ENCODE measurements around the gene PIP5K1C. TPM values are rescaled to one million over a fixed set of nuclear protein-coding genes. Genes with fewer than 3 reads are reported as not detected.

PIP5K1C gene
- total and polyA plus RNA-seq, 7 experiments from 2014 or later, result 6.8 to 32.4 (median 21.8) TPM

DNA sequence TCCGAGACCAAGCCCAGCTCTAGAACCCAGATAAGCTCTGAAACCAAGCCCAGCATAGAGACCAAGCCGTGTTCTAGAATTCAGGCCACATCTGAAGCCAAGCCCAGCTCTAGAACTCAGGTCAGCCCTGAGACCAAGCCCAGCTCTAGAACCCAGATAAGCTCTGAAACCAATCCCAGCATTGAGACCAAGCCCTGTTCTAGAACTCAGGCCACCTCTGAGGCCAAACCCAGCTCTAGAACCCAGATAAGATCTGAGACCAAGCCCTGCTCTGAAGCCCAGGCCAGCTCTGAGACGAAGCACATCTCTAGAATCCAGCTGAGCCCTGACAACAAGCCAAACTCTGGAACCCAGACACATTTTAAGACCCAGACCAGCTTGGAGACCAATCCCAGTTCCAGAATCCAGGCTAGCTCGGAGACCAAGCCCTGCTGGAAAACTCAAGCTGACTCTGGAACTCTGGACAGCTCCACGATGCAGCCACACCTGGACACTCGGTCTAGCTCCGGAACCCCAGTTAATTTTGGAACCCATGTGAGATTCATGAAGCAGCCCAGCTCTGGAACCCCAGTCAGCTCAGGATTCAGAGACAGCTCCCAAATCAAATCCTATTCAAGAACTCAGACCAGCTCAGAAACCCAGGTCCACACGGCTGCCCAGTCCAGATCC lies 109.1 kb downstream of the PIP5K1C start:
- CTCF ChIA-PET, result interaction anchor here (0.7 to 1.0 kb wide), 2 partner anchors 27 to 29 kb away, joined by 3 read pairs; no protein-coding TSS in a partner anchor
- Histone ChIP-seq H3K27ac (ENCODE audit: low read depth, low read length) (no peak overlapping the region), H3K4me3 (ENCODE audit: low read length) (no peak overlapping the region), H3K4me1 (ENCODE audit: control insufficient read depth in 2 of 2, insufficient read depth in 2 of 2, low read length in 2 of 2) (peaks cover 0 to 3% of the 10 kb centered on the region in 2 donors), H3K36me3 (ENCODE audit: control insufficient read depth in 2 of 3, insufficient read depth in 3 of 3, low read length in 3 of 3) (no peaks in the 10 kb centered on the region), H3K9me3 (ENCODE audit: control insufficient read depth in 2 of 3, low read length in 3 of 3) (no peaks in the 10 kb centered on the region), H3K27me3 (ENCODE audit: control insufficient read depth in 2 of 2, insufficient read depth in 2 of 2, low read length in 2 of 2) (no peaks in the 10 kb centered on the region)
- ATAC-seq (no peak), DNase-seq (no peak)
- POLR2A ChIA-PET, result interaction anchor here (0.6 kb wide), 1 partner anchor 1052 kb away, joined by 3 read pairs; no protein-coding TSS in a partner anchor
- Mint-ChIP-seq H3K4me3 (no peak overlapping the region), H3K36me3 (peaks cover 0 to 3% (median 0%) of the 10 kb centered on the region in 5 donors), H3K4me1 (peaks cover 0 to 3% (median 0%) of the 10 kb centered on the region in 7 donors), H3K27ac (peak overlapping the region in 3 of 9 donors; percentile 4 to 57 (median 12)), H3K27me3 (no peaks in the 10 kb centered on the region), H3K9me3 (peaks cover 0 to 6% (median 0%) of the 10 kb centered on the region in 11 donors)
- intact Hi-C loops (cut with micrococcal nuclease), result no loop called here

DNA sequence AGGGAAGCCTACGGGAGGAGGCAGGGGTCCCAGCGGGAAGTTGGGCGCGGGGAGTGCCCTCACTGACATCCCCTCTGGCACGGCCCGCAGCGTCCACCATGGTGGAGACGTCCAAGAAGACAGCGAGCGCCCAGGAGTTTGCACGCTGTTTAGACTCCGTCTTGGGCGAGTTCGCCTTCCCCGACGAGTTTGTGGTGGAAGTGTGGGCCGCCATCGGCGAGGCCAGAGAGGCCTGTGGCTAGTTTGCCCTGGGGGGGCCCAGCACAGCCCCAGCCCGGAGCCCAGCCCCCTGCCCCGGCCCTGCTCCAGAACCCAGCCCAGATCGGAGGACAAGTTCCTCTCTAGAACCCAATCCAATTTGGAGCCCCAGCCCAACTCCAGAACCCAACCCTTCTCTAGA lies 110.3 kb downstream of the PIP5K1C start:
- peaks cover 0 to 3% (median 0%) of the 10 kb centered on the region in 5 donors for H3K36me3 Mint-ChIP-seq
- POLR2A ChIA-PET, result no interaction called here
- no peak overlapping the region for H3K4me3 ChIP-seq (ENCODE audit: low read length)
- CTCF ChIA-PET, result interaction anchor here (0.6 to 0.7 kb wide), 2 partner anchors 9 to 29 kb away, joined by 3 to 4 read pairs; no protein-coding TSS in a partner anchor
- H3K27ac Mint-ChIP-seq, result no peak overlapping the region
- no peak for DNase-seq
- no peak overlapping the region for H3K27ac ChIP-seq (ENCODE audit: low read depth, low read length)
- H3K9me3 ChIP-seq (ENCODE audit: control insufficient read depth in 2 of 3, low read length in 3 of 3), result no peaks in the 10 kb centered on the region
- no peaks in the 10 kb centered on the region for H3K36me3 ChIP-seq (ENCODE audit: control insufficient read depth in 2 of 3, insufficient read depth in 3 of 3, low read length in 3 of 3)
- H3K27me3 ChIP-seq (ENCODE audit: control insufficient read depth in 2 of 2, insufficient read depth in 2 of 2, low read length in 2 of 2), result no peaks in the 10 kb centered on the region
- H3K4me1 ChIP-seq (ENCODE audit: control insufficient read depth in 2 of 2, insufficient read depth in 2 of 2, low read length in 2 of 2), result peaks cover 0 to 6% of the 10 kb centered on the region in 2 donors
- intact Hi-C loops (cut with micrococcal nuclease), result no loop called here
- H3K4me3 Mint-ChIP-seq, result no peak overlapping the region
- H3K9me3 Mint-ChIP-seq, result peaks cover 0 to 6% (median 0%) of the 10 kb centered on the region in 11 donors
- ATAC-seq, result no peak
- peaks cover 0 to 3% (median 0%) of the 10 kb centered on the region in 7 donors for H3K4me1 Mint-ChIP-seq
- no peaks in the 10 kb centered on the region for H3K27me3 Mint-ChIP-seq

- Histone ChIP-seq H3K27ac (ENCODE audit: low read depth, low read length) (no peak overlapping the region), H3K4me1 (ENCODE audit: control insufficient read depth in 2 of 2, insufficient read depth in 2 of 2, low read length in 2 of 2) (peaks cover 0 to 6% of the 10 kb centered on the region in 2 donors), H3K4me3 (ENCODE audit: low read length) (no peak overlapping the region), H3K9me3 (ENCODE audit: control insufficient read depth in 2 of 3, low read length in 3 of 3) (no peaks in the 10 kb centered on the region), H3K36me3 (ENCODE audit: control insufficient read depth in 2 of 3, insufficient read depth in 3 of 3, low read length in 3 of 3) (no peaks in the 10 kb centered on the region), H3K27me3 (ENCODE audit: control insufficient read depth in 2 of 2, insufficient read depth in 2 of 2, low read length in 2 of 2) (no peaks in the 10 kb centered on the region)
- Mint-ChIP-seq H3K4me3 (peak overlapping the region in 1 of 10 donors; percentile 12), H3K27ac (peak overlapping the region in 1 of 9 donors; percentile 45), H3K9me3 (peaks cover 0 to 6% (median 0%) of the 10 kb centered on the region in 11 donors), H3K27me3 (no peaks in the 10 kb centered on the region), H3K36me3 (peaks cover 0 to under 1% (median 0%) of the 10 kb centered on the region in 5 donors), H3K4me1 (peaks cover 0 to 3% (median 0%) of the 10 kb centered on the region in 7 donors)
- intact Hi-C loops (cut with micrococcal nuclease), result no loop called here
- ATAC-seq (no peak), DNase-seq (no peak)
- POLR2A ChIA-PET, result no interaction called here
- CTCF ChIA-PET, result interaction anchor here (0.6 kb wide), 1 partner anchor 97 kb away, joined by 4 read pairs; no protein-coding TSS in a partner anchor
These were observed 110.8 kb downstream of the PIP5K1C start for GRCh38 chr19:3589439-3589838.

- Histone ChIP-seq H3K4me1 (ENCODE audit: control insufficient read depth in 2 of 2, insufficient read depth in 2 of 2, low read length in 2 of 2) (peaks cover 0 to 6% of the 10 kb centered on the region in 2 donors), H3K9me3 (ENCODE audit: control insufficient read depth in 2 of 3, low read length in 3 of 3) (no peaks in the 10 kb centered on the region), H3K36me3 (ENCODE audit: control insufficient read depth in 2 of 3, insufficient read depth in 3 of 3, low read length in 3 of 3) (no peaks in the 10 kb centered on the region), H3K27ac (ENCODE audit: low read depth, low read length) (no peak overlapping the region), H3K27me3 (ENCODE audit: control insufficient read depth in 2 of 2, insufficient read depth in 2 of 2, low read length in 2 of 2) (no peaks in the 10 kb centered on the region), H3K4me3 (ENCODE audit: low read length) (no peak overlapping the region)
- POLR2A ChIA-PET, result interaction anchor here (0.8 to 2.6 kb wide), 4 partner anchors 13 to 32 kb away, joined by 3 to 9 read pairs (median 6); no protein-coding TSS in a partner anchor
- Mint-ChIP-seq H3K9me3 (peaks cover 0 to 6% (median 0%) of the 10 kb centered on the region in 11 donors), H3K27ac (no peak overlapping the region), H3K4me1 (no peaks in the 10 kb centered on the region), H3K4me3 (peak overlapping the region in 3 of 10 donors; percentile 10 to 71 (median 12)), H3K27me3 (peaks cover 0 to 6% (median 0%) of the 10 kb centered on the region in 5 donors), H3K36me3 (no peaks in the 10 kb centered on the region)
- CTCF ChIA-PET, result interaction anchor here (1.6 kb wide), 1 partner anchor 22 kb away, joined by 5 read pairs; no protein-coding TSS in a partner anchor
- intact Hi-C loops (cut with micrococcal nuclease), result loop anchor here in 1 of 2 donors (1.0 to 2.0 kb wide), 5 partner anchors 15 to 119 kb away; partner anchors contain the start of genes CACTIN and HMG20B
- no peak for DNase-seq
- no peak for ATAC-seq
These were observed 113.4 kb downstream of the PIP5K1C start for GRCh38 chr19:3586707-3587346.

GRCh38 chr19:3586127-3586626 lies 114.1 kb downstream of the PIP5K1C start:
- H3K9me3 ChIP-seq (ENCODE audit: control insufficient read depth in 2 of 3, low read length in 3 of 3), result no peaks in the 10 kb centered on the region
- H3K4me1 ChIP-seq (ENCODE audit: control insufficient read depth in 2 of 2, insufficient read depth in 2 of 2, low read length in 2 of 2), result peaks cover 0 to 6% of the 10 kb centered on the region in 2 donors
- ChIA-PET POLR2A (interaction anchor here (0.6 to 2.6 kb wide), 6 partner anchors 12 to 84 kb away, joined by 3 to 9 read pairs (median 4); no protein-coding TSS in a partner anchor), CTCF (interaction anchor here (1.3 to 2.7 kb wide), 4 partner anchors 22 to 41 kb away, joined by 4 to 9 read pairs (median 6); partner anchors contain the start of gene MFSD12)
- H3K27me3 Mint-ChIP-seq, result peaks cover 0 to 6% (median 0%) of the 10 kb centered on the region in 5 donors
- peak overlapping the region; percentile 31 for H3K27ac ChIP-seq (ENCODE audit: low read depth, low read length)
- H3K27ac Mint-ChIP-seq, result no peak overlapping the region
- intact Hi-C loops (cut with micrococcal nuclease), result loop anchor here in 1 of 2 donors (1.0 to 2.0 kb wide), 5 partner anchors 14 to 120 kb away; partner anchors contain the start of genes CACTIN and HMG20B
- H3K9me3 Mint-ChIP-seq, result peaks cover 0 to 6% (median 0%) of the 10 kb centered on the region in 11 donors
- H3K36me3 Mint-ChIP-seq, result no peaks in the 10 kb centered on the region
- H3K27me3 ChIP-seq (ENCODE audit: control insufficient read depth in 2 of 2, insufficient read depth in 2 of 2, low read length in 2 of 2), result no peaks in the 10 kb centered on the region
- H3K4me1 Mint-ChIP-seq, result no peaks in the 10 kb centered on the region
- DNase-seq, result peak in 6 of 9 donors; percentile 26 to 59 (median 45)
- H3K36me3 ChIP-seq (ENCODE audit: control insufficient read depth in 2 of 3, insufficient read depth in 3 of 3, low read length in 3 of 3), result no peaks in the 10 kb centered on the region
- peak overlapping the region in 8 of 10 donors; percentile 27 to 74 (median 68) for H3K4me3 Mint-ChIP-seq
- peak overlapping the region; percentile 54 for H3K4me3 ChIP-seq (ENCODE audit: low read length)
- ATAC-seq, result peak; percentile 51

All from naive thymus-derived CD4-positive, alpha-beta T cell (primary cell).